NCI-H2196 treated with DMSO at 0.1 percent for 48 hours (cell line): ENCODE data around the gene ZNF75A.

Source experiments
- DNase-seq: peaks from one replicate; lab custom pipeline; 2025; ENCODE audit not compliant: unreplicated experiment; lab: John Stamatoyannopoulos, UW

Gene ZNF75A

GRCh38 chr16:3364774-3365427 is 59.6 kb downstream of the ZNF75A start:
- DNase-seq, result no peak
